ENCODE data around the gene RPL27. TPM values are rescaled to one million over a fixed set of nuclear protein-coding genes. Genes with fewer than 3 reads are reported as not detected.

The RPL27 gene
- total and polyA plus RNA-seq, 2 of the 13 experiments (the other 11 are each of a cell fraction or from before 2014, with no cell fraction given): 1,585 to 5,840 TPM

- TF ChIP-seq IRF1 (CRISPR knock-in tag; IDR thresholded peaks at IDR 0.05; ENCODE audit: low read depth) (no peak), NR3C1 (CRISPR knock-in tag; IDR thresholded peaks at IDR 0.05) (no peak), ARID4A (CRISPR knock-in tag; IDR thresholded peaks at IDR 0.05; ENCODE audit: borderline replicate concordance) (peak; percentile 98), TAF1 (CRISPR knock-in tag; IDR thresholded peaks at IDR 0.05) (peak; percentile 99), HMGA1 (CRISPR knock-in tag; conservative IDR thresholded peaks at IDR 0.05) (no peak), TCF12 (IDR thresholded peaks at IDR 0.05) (no peak), TCF12 (CRISPR knock-in tag; IDR thresholded peaks at IDR 0.05) (0 out of 2 replicates have a peak, but pooled peaks have one; percentile 43), FOSL1 (CRISPR knock-in tag; IDR thresholded peaks at IDR 0.05; ENCODE audit: borderline replicate concordance) (no peak), ZMAT3 (CRISPR knock-in tag; conservative IDR thresholded peaks at IDR 0.05) (peak; percentile 96), RCOR2 (CRISPR knock-in tag; IDR thresholded peaks at IDR 0.05) (peak; percentile 84), ZNF256 (CRISPR knock-in tag; conservative IDR thresholded peaks at IDR 0.05) (0 out of 2 replicates have a peak, but pooled peaks have one; percentile 7), CHCHD3 (CRISPR knock-in tag; IDR thresholded peaks at IDR 0.05) (0 out of 2 replicates have a peak, but pooled peaks have one; percentile 60), NR2C2 (CRISPR knock-in tag; IDR thresholded peaks at IDR 0.05; ENCODE audit: borderline replicate concordance) (peak; percentile 100), ZNF33B (CRISPR knock-in tag; IDR thresholded peaks at IDR 0.05) (0 out of 2 replicates have a peak, but pooled peaks have one; percentile 28), BRD4 (CRISPR knock-in tag; IDR thresholded peaks at IDR 0.05) (peak; percentile 43; the same call in 1 of the 2 replicates), ZNF572 (CRISPR knock-in tag; IDR thresholded peaks at IDR 0.05) (peak; percentile 63; the same call in 1 of the 2 replicates), ZBTB1 (CRISPR knock-in tag; IDR thresholded peaks at IDR 0.05; ENCODE audit: borderline replicate concordance) (no peak), ZBTB37 (CRISPR knock-in tag; IDR thresholded peaks at IDR 0.05) (no peak), ZFP37 (CRISPR knock-in tag; IDR thresholded peaks at IDR 0.05; ENCODE audit: borderline replicate concordance) (peak; percentile 54; the same call in 1 of the 2 replicates), ZNF225 (CRISPR knock-in tag; IDR thresholded peaks at IDR 0.05) (peak; percentile 96), CEBPG (CRISPR knock-in tag; IDR thresholded peaks at IDR 0.05) (peak; percentile 69), ZFY (CRISPR knock-in tag; IDR thresholded peaks at IDR 0.05) (peak; percentile 100), NONO (IDR thresholded peaks at IDR 0.05) (no peak), NONO (CRISPR knock-in tag; conservative IDR thresholded peaks at IDR 0.05) (peak; percentile 98), POLR2AphosphoS5 (IDR thresholded peaks at IDR 0.05; ENCODE audit: low read depth, low read length) (peak; percentile 97)
Observed at GRCh38 chr17:42997984-42998938, at the start of gene RPL27 (continued).

Data from HepG2 (cell line).